Activated T-cell treated with anti-CD3 and anti-CD28 coated beads, Interleukin-2, amount 50 U/mL, for 4 hours (primary cell): Measurements from ENCODE around the gene KDM4F. TPM values are rescaled to one million over a fixed set of nuclear protein-coding genes. Genes with fewer than 3 reads are reported as not detected.

ENCODE experiments used
- ATAC-seq, 2 donors: fragments of 200-7000 bp; cut with Tn5 transposase; one replicate each; pipeline ENCODE4 v1.10.0; 2021
- DNase-seq: peaks from one replicate; pipeline ENCODE4 v3.0.0-alpha.2; 2020
- H3K27me3 Mint-ChIP-seq: one replicate; pipeline ENCODE4 v1.8.0; 2021; ENCODE audit warnings: low read depth, mixed read lengths
- H3K36me3 Mint-ChIP-seq: one replicate; pipeline ENCODE4 v1.8.0; 2022; ENCODE audit warnings: mixed read lengths; ENCODE audit not compliant: insufficient read depth
- H3K4me1 Mint-ChIP-seq: one replicate; pipeline ENCODE4 v1.8.0; 2021; ENCODE audit warnings: low read depth, mixed read lengths
- H3K4me3 Mint-ChIP-seq: one replicate; pipeline ENCODE4 v1.8.0; 2021; ENCODE audit warnings: mild to moderate bottlenecking, moderate library complexity, mixed read lengths
- H3K9me3 Mint-ChIP-seq: one replicate; pipeline ENCODE4 v1.8.0; 2021; ENCODE audit warnings: mixed read lengths
- total RNA-seq, 3 donors: library from RNA; stranded (reverse); gene quantifications; one replicate each; pipeline ENCODE4 v1.2.1, GENCODE V29; 2021

KDM4F gene
- total RNA-seq, 3 donors from 2014 or later: not detected

- Mint-ChIP-seq H3K4me3 (no peak overlapping the region), H3K27me3 (peaks cover 28% of the 10 kb centered on the region), H3K9me3 (no peaks in the 10 kb centered on the region), H3K36me3 (no peaks in the 10 kb centered on the region), H3K4me1 (no peaks in the 10 kb centered on the region)
- DNase-seq: no peak
- no peak for ATAC-seq
These were observed 5.2 kb upstream of the KDM4F start for GRCh38 chr11:95044010-95044409.

GRCh38 chr11:95045812-95046211, 3.4 kb upstream of the KDM4F start:
- DNase-seq (no peak), ATAC-seq (no peak)
- no peaks in the 10 kb centered on the region for H3K36me3 Mint-ChIP-seq
- no peaks in the 10 kb centered on the region for H3K9me3 Mint-ChIP-seq
- peaks cover 34% of the 10 kb centered on the region for H3K27me3 Mint-ChIP-seq
- H3K4me1 Mint-ChIP-seq: no peaks in the 10 kb centered on the region
- H3K4me3 Mint-ChIP-seq: no peak overlapping the region

- no peak overlapping the region for H3K4me3 Mint-ChIP-seq
- H3K9me3 Mint-ChIP-seq: no peaks in the 10 kb centered on the region
- no peaks in the 10 kb centered on the region for H3K36me3 Mint-ChIP-seq
- H3K4me1 Mint-ChIP-seq: no peaks in the 10 kb centered on the region
- H3K27me3 Mint-ChIP-seq: peaks cover 50% of the 10 kb centered on the region
- DNase-seq (no peak), ATAC-seq (no peak)
These were observed 1.5 kb downstream of the KDM4F start for GRCh38 chr11:95050595-95051202.

- Mint-ChIP-seq H3K4me3 (no peak overlapping the region), H3K36me3 (no peaks in the 10 kb centered on the region), H3K4me1 (no peaks in the 10 kb centered on the region), H3K27me3 (peaks cover 52% of the 10 kb centered on the region), H3K9me3 (no peaks in the 10 kb centered on the region)
- no peak for ATAC-seq
- DNase-seq: no peak
These were observed 5.1 kb downstream of the KDM4F start for GRCh38 chr11:95054356-95054755.

- no peak overlapping the region for H3K4me3 Mint-ChIP-seq
- ATAC-seq (no peak), DNase-seq (no peak)
- no peaks in the 10 kb centered on the region for H3K9me3 Mint-ChIP-seq
- peaks cover 48% of the 10 kb centered on the region for H3K27me3 Mint-ChIP-seq
- H3K4me1 Mint-ChIP-seq: no peaks in the 10 kb centered on the region
- H3K36me3 Mint-ChIP-seq: no peaks in the 10 kb centered on the region
These were observed 6.2 kb downstream of the KDM4F start for GRCh38 chr11:95055283-95055897.

- no peaks in the 10 kb centered on the region for H3K9me3 Mint-ChIP-seq
- no peaks in the 10 kb centered on the region for H3K36me3 Mint-ChIP-seq
- DNase-seq: no peak
- H3K27me3 Mint-ChIP-seq: peaks cover 36% of the 10 kb centered on the region
- no peak overlapping the region for H3K4me3 Mint-ChIP-seq
- no peaks in the 10 kb centered on the region for H3K4me1 Mint-ChIP-seq
- no peak for ATAC-seq
These were observed 8.7 kb downstream of the KDM4F start for GRCh38 chr11:95057959-95058358.

GRCh38 chr11:95058621-95059020, 9.4 kb downstream of the KDM4F start:
- no peaks in the 10 kb centered on the region for H3K9me3 Mint-ChIP-seq
- ATAC-seq (no peak), DNase-seq (no peak)
- H3K4me3 Mint-ChIP-seq: no peak overlapping the region
- peaks cover 30% of the 10 kb centered on the region for H3K27me3 Mint-ChIP-seq
- no peaks in the 10 kb centered on the region for H3K36me3 Mint-ChIP-seq
- H3K4me1 Mint-ChIP-seq: no peaks in the 10 kb centered on the region

GRCh38 chr11:95059046-95059445, 9.8 kb downstream of the KDM4F start:
- ATAC-seq: no peak
- Mint-ChIP-seq H3K4me1 (no peaks in the 10 kb centered on the region), H3K36me3 (no peaks in the 10 kb centered on the region), H3K27me3 (peaks cover 26% of the 10 kb centered on the region), H3K9me3 (no peaks in the 10 kb centered on the region), H3K4me3 (no peak overlapping the region)
- DNase-seq: no peak

GRCh38 chr11:95065336-95065735, 16.1 kb downstream of the KDM4F start:
- ATAC-seq (no peak), DNase-seq (no peak)
- H3K4me3 Mint-ChIP-seq: no peak overlapping the region
- no peaks in the 10 kb centered on the region for H3K27me3 Mint-ChIP-seq
- H3K4me1 Mint-ChIP-seq: peaks cover 15% of the 10 kb centered on the region
- peaks cover 4% of the 10 kb centered on the region for H3K36me3 Mint-ChIP-seq
- H3K9me3 Mint-ChIP-seq: no peaks in the 10 kb centered on the region

GRCh38 chr11:95066716-95067038, 17.5 kb downstream of the KDM4F start, which contains the start of gene SRSF8:
Gene SRSF8, plus strand, starts transcription at chr11:95066919. Its CDS starts 308 bp downstream, at chr11:95067227.
- Mint-ChIP-seq H3K36me3 (peaks cover 10% of the 10 kb centered on the region), H3K4me3 (peak within 1 kb of the TSS; percentile 95), H3K27me3 (no peaks in the 10 kb centered on the region), H3K4me1 (peaks cover 25% of the 10 kb centered on the region), H3K9me3 (no peaks in the 10 kb centered on the region)
- ATAC-seq (peak; percentile 29 to 36), DNase-seq (no peak)

GRCh38 chr11:95067039-95067840, 18.0 kb downstream of the KDM4F start:
- Mint-ChIP-seq H3K36me3 (peaks cover 10% of the 10 kb centered on the region), H3K4me3 (peak overlapping the region; percentile 95), H3K27me3 (no peaks in the 10 kb centered on the region), H3K9me3 (no peaks in the 10 kb centered on the region), H3K4me1 (peaks cover 27% of the 10 kb centered on the region)
- peak; percentile 79 to 84 for ATAC-seq
- peak; percentile 65 for DNase-seq

- peak overlapping the region; percentile 95 for H3K4me3 Mint-ChIP-seq
- no peaks in the 10 kb centered on the region for H3K9me3 Mint-ChIP-seq
- H3K27me3 Mint-ChIP-seq: no peaks in the 10 kb centered on the region
- H3K36me3 Mint-ChIP-seq: peaks cover 13% of the 10 kb centered on the region
- DNase-seq (no peak), ATAC-seq (no peak)
- peaks cover 30% of the 10 kb centered on the region for H3K4me1 Mint-ChIP-seq
These were observed 18.6 kb downstream of the KDM4F start for GRCh38 chr11:95067841-95068219.

GRCh38 chr11:95068549-95068948, 19.3 kb downstream of the KDM4F start:
- H3K9me3 Mint-ChIP-seq: no peaks in the 10 kb centered on the region

GRCh38 chr11:95070471-95070870, 21.2 kb downstream of the KDM4F start:
- DNase-seq: no peak
- no peaks in the 10 kb centered on the region for H3K9me3 Mint-ChIP-seq
- peaks cover 13% of the 10 kb centered on the region for H3K36me3 Mint-ChIP-seq
- peak overlapping the region; percentile 14 for H3K4me3 Mint-ChIP-seq
- no peaks in the 10 kb centered on the region for H3K27me3 Mint-ChIP-seq
- peaks cover 33% of the 10 kb centered on the region for H3K4me1 Mint-ChIP-seq
- ATAC-seq: no peak

More at GRCh38 chr11:95068549-95068948, 19.3 kb downstream of the KDM4F start:
- ATAC-seq (peak; percentile 63 to 66), DNase-seq (peak; percentile 37)
- H3K4me3 Mint-ChIP-seq: peak overlapping the region; percentile 95
- H3K27me3 Mint-ChIP-seq: no peaks in the 10 kb centered on the region
- peaks cover 13% of the 10 kb centered on the region for H3K36me3 Mint-ChIP-seq
- peaks cover 33% of the 10 kb centered on the region for H3K4me1 Mint-ChIP-seq

- ATAC-seq (no peak), DNase-seq (no peak)
- H3K9me3 Mint-ChIP-seq: no peaks in the 10 kb centered on the region
- no peak overlapping the region for H3K4me3 Mint-ChIP-seq
- H3K36me3 Mint-ChIP-seq: peaks cover 13% of the 10 kb centered on the region
- peaks cover 32% of the 10 kb centered on the region for H3K4me1 Mint-ChIP-seq
- no peaks in the 10 kb centered on the region for H3K27me3 Mint-ChIP-seq
These were observed 23.7 kb downstream of the KDM4F start for GRCh38 chr11:95072948-95073347.
